Measurements from ENCODE around the gene HMX1. TPM values are rescaled to one million over a fixed set of nuclear protein-coding genes. Genes with fewer than 3 reads are reported as not detected.

HMX1 gene
- total RNA-seq, 1 donor from 2014 or later: not detected

GRCh38 chr4:8869002-8869897, 2.4 kb downstream of the HMX1 start:
- DNase-seq (ENCODE audit: low read depth in 2 of 2): no peak

GRCh38 chr4:8868321-8869001, 3.2 kb downstream of the HMX1 start:
- DNase-seq (ENCODE audit: low read depth in 2 of 2): no peak

- DNase-seq (ENCODE audit: low read depth in 2 of 2): no peak
Measured at GRCh38 chr4:8867624-8868320, 3.9 kb downstream of the HMX1 start.

- no peak for DNase-seq (ENCODE audit: low read depth in 2 of 2)
Measured at GRCh38 chr4:8866828-8867623, 4.6 kb downstream of the HMX1 start.

GRCh38 chr4:8866421-8866820, 5.2 kb downstream of the HMX1 start:
- no peak for DNase-seq (ENCODE audit: low read depth in 2 of 2)

GRCh38 chr4:8865681-8866310, 5.8 kb downstream of the HMX1 start:
- DNase-seq (ENCODE audit: low read depth in 2 of 2): no peak

GRCh38 chr4:8864912-8865680, 6.5 kb downstream of the HMX1 start:
- DNase-seq (ENCODE audit: low read depth in 2 of 2): no peak

GRCh38 chr4:8863686-8864682, 7.7 kb downstream of the HMX1 start:
- DNase-seq (ENCODE audit: low read depth in 2 of 2): no peak

GRCh38 chr4:8862800-8863685, 8.6 kb downstream of the HMX1 start:
- DNase-seq (ENCODE audit: low read depth in 2 of 2): no peak

- DNase-seq (ENCODE audit: low read depth in 2 of 2): no peak
Measured at GRCh38 chr4:8862334-8862733, 9.3 kb downstream of the HMX1 start.

GRCh38 chr4:8861576-8862295, 9.9 kb downstream of the HMX1 start:
- no peak for DNase-seq (ENCODE audit: low read depth in 2 of 2)

- no peak for DNase-seq (ENCODE audit: low read depth in 2 of 2)
Measured at GRCh38 chr4:8860892-8861575, 10.6 kb downstream of the HMX1 start.

- DNase-seq (ENCODE audit: low read depth in 2 of 2): no peak
Measured at GRCh38 chr4:8860096-8860891, 11.3 kb downstream of the HMX1 start.

- no peak for DNase-seq (ENCODE audit: low read depth in 2 of 2)
Measured at GRCh38 chr4:8859550-8860095, 12.0 kb downstream of the HMX1 start.

GRCh38 chr4:8858701-8859210, 12.9 kb downstream of the HMX1 start:
- DNase-seq (ENCODE audit: low read depth in 2 of 2): no peak

Measured in lung microvascular endothelial cell (primary cell).